GM19463 (cell line): ENCODE data around the gene LSM14B.
"Not testable (repeated sequence)": the region's sequence is repeated elsewhere in the genome, so short reads cannot be mapped to it uniquely, and the experiment has no call there.

Experiments used
- ATAC-seq: cut with Tn5 transposase; IDR thresholded peaks from one replicate; pipeline ENCODE4 v1.9.1; 2021; ENCODE audit warnings: mild to moderate bottlenecking, moderate library complexity; ENCODE audit not compliant: unreplicated experiment

LSM14B gene

DNA sequence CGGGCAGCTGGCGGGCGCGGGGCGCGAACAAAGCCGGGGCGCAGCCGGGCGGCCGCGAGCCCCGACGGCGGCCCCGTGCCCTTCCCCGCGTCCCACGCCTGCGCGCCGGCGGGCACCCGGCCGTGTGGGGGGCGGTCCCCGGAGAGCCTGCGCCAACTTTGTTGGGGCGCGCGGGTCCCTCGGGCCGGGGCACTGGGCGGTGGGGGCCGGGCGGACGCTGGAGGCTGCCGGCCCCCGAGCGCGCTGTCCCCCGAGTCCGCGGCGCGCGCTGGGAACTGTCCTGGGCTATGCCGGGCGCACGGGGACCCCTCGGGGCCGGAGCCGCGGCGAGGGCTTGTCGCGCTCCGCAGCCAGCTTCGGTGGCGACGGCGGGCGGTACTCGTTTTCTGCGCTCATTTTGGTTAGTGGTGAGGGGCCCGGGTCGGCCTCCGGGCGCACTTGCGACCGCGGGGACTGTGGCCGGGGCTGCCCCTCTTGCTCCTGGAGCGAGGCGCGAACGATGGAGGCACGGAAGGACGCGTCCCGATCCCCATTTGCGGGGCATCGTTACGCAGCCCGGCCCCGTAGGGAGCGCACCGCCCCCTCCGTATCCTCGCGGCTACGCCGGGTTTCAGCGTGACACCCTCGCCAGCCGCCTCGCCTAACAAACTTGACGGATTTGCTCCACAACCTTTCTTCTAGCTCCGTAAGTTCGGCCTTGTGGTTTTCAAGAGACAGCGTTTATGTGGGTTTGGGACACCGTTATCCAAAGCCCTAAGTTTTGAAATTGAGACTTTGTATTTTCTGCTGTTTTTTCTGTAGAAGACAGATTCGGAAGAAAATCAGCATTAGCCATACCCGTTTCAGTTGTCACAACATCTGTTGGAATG lies 21.9 kb downstream of the LSM14B start:
- ATAC-seq: peak; percentile 21

DNA sequence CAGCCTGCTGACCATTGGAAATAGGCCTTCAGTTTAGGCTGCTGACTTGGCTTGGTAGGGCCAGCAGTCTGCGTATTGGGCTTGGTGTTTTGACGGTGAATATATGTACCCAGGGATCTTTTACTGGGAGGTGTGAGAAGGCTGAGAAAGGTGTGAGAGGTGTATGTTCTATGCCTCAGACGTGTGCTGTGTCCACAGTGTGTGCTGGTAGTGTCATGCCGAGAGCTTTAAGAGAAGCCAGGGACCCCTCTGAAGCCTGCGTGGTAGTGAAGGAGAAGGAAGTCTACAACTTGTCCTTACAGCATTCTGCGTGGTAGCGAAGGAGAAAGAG lies 23.4 kb downstream of the LSM14B start:
- ATAC-seq: no peak

DNA sequence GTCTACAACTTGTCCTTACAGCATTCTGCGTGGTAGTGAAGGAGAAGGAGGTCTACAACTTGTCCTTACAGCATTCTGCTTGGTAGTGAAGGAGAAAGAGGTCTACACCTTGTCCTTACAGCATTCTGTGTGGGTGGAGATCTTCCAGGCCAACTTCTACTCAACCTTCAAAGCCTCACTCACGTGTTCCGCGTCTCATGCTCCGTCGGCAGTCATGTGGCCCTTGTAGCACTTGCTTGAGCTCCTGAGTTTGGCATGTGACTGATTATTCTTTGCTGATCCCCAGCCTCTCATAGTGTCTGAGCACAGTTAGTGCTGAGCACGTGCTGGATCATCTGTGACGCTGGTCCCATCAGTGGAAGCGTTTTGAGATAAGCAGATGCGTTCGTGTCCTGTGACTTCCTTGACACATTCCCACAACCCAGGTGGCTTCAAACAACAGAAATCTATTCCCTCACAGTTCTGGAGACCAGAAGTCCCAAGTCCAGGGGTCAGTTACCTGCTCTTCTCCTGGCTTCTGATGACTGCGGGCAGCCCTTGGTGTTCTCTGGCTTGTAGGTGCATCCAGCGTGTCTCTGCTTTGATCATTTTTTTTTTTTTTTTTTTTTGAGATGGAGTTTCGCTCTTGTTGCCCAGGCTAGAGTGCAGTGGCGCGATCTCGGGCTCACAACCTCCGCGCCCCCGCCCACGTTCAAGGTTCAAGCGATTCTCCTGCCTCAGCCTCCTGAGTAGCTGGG lies 23.9 kb downstream of the LSM14B start:
- no peak for ATAC-seq

DNA sequence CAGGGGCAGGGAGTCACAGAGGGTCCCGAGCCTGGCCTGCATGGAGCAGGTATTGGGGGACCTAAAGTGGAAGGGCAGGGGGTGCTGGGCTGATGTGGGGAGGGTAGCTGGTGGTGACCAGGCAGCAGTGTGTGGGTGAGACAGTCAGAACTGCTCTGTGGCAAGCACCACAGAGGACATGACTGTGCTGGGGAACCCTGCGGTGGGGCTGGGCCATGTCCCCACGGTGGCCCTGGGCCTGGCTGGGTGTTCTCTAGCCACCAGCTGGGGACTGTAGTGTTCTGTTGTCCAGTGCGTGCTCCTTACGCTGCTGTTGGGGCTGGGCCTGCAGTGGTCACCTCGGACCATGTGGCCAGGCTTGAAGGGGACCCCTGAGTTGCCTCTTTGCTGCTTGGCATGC lies 24.9 kb downstream of the LSM14B start:
- no peak for ATAC-seq

DNA sequence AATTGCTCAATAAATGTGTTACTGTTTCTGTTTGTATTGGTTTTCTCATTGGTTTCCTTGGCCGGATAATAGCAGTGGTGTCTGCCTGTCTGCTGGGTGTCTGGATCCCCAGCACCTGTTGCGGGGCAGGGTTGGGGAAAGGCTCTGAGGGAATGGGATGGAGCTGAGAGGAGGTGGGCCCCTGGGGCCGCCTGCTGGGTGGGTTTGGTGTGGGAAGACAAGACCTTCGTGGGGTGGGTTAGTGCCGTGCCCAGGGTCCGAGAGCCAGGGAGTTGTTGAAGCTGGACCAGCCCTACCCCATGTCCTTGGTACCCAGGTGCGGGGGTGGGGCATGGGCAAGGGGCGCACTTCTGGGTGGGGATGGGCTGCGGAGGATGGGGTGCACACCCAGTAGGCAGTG lies 25.3 kb downstream of the LSM14B start:
- ATAC-seq: no peak

DNA sequence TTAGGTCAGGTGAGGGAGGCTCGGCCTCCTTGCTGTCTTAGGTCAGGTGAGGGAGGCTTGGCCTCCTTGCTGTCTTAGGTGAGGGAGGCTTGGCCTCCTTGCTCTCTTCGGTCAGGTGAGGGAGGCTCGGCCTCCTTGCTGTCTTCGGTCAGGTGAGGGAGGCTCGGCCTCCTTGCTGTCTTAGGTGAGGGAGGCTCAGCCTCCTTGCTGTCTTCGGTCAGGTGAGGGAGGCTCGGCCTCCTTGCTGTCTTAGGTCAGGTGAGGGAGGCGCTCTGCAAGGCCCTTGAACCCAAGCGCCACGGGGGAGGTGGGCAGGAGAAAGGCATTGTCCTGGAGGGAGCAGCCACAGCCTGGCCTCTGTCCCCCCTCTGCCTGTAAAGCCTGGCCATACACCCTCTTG lies 26.1 kb downstream of the LSM14B start:
- ATAC-seq: not testable (repeated sequence)

DNA sequence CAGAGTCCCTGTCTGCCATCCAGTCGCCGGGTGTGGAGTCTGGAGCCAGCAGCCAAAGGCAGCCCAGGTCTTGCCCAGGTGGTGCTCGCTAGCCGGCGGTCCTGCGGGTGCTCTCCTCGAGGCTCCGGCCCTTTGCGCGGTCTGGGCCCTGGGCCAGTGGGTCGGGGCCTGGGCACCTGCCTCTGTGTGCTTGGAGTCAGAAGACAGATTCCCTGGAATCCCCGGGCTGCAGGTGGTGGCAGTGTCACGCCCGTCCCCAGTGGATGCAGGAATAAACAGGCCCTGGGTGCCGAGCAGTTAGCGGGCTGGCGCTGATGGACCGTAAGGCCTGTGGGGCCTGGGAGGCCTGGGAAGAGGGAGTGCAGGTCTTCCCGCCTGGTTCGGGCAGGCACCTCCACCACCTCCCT lies 26.6 kb downstream of the LSM14B start:
- no peak for ATAC-seq

DNA sequence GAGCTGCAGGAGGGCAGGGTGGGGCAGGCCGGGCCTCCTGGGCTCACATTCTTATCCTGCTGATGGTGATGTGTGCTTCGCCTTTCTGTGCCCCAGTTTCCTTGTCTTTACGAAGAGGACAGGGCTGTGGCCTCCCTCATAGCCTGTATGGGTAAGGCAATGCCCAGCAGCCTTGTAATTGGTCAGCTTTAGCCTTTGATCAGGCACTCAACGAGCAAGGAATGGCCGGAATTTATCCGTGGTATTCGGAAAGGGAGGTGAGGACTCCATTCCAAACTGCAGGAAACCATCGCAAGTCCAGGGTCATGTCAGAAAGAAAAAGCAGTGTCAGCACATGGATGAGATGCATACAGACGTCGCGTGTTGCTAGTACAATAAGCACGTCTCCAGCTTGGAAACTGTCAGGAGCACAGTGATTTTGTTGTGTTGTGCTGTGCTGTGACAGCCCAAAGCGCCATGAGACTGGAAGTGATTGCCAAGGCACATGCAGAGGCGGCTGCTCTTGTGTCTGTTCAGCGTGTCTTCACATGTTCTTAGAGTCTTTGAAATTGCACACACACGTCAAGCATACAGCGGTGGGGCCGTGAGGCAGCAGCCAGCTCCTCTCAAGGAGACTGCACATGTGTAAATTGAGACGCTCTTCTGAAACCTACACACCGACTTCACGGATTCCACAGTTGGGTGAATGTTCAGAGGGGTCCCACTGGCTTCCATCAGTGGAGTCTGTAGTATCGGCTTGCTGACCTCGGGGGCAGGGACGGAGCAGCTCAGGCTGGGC lies 27.4 kb downstream of the LSM14B start:
- ATAC-seq: no peak

DNA sequence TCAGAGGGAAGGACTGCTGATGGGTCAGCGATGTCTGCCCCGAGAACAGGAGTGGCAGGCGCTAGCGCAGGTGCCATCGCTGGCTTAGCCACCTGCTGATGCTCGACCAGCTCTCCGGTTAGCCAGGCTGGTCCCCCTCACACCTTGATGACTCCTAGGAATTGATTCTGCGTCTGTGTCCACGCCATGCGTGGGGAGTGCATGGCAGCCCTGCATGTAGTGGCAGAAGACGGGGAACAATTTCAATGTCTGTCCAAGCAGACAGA lies 28.0 kb downstream of the LSM14B start:
- no peak for ATAC-seq

DNA sequence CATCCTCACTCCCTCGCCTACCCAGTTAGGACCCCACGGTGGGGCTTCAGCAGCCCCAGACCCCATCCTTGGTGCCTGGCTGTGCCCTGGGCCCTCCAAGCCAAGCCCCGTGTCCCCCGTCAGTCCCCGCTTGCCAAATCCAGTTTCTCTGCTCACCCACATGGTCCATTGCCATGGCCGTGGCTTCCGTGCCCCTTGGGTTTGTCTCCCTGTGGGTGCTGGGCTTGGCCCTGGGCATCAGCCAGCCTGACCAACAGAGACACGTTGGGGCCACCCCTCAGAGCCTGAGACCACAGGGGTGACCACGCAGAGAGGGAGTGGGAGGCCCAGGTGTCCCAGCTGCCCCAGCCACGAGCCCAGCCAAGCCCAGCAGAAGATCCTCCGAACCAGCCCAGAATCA lies 28.9 kb downstream of the LSM14B start:
- no peak for ATAC-seq

DNA sequence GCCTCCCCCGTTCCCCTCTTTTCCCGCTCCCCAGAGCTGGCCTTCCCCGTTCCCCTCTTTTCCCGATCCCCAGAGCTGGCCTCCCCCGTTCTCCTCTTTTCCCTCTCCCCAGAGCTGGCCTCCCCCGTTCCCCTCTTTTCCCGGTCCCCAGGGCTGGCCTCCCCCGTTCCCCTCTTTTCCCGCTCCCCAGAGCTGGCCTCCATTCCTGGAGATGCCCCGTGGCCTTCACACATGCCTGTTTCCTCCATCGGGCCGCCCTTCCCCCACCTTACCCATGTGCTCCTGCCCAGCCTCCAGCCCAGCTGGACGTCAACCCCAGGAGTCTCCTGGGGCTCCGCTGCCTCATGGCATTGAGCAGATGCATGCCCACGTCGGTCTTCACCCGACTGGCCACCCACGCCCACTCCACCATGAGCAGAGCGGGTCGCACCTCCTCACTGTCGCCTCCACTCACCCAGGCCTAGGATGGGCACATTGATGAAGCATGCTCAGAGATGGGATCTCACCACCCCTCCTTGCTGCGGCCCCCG lies 29.6 kb downstream of the LSM14B start:
- ATAC-seq: no peak

DNA sequence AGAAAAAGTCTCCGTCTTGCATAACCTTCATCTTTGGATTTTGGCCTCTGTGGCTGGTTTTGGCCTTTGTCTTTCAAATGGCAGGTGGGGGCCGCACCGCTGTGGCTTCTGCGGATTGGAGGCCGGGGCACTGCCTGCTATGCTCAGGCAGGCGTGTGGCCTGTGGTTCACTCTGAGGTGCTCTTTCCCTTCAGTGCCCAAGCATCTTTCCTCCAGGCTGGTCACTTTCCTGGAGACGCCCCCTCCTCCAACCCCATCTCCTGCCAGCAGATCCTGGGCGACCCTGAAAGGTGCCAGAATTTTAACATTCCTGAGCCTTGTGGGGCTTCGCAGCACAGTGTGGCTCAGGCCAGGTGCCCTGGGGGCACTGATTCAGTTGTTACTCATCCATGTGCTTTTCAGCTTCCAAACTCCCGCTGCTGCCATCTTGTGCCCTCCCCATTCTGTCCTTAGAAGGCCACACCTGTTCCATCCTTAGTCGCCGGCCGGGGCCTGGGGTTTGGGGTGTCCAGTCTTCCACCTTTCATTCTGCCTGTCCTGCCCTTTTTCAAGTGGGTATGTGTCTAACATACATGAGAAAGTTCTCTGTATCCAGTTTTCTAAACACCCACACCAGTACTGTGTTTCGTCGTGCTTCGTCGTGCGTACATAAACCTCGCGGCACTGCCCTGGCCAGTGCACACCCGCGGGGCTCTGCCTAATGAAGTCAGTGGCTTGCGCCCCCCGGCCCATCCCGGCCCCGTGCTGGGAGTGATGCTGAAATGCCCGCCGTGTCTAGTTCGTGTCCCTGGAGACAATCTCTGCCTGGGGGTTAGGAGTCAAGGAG lies 33.4 kb downstream of the LSM14B start:
- ATAC-seq: no peak

DNA sequence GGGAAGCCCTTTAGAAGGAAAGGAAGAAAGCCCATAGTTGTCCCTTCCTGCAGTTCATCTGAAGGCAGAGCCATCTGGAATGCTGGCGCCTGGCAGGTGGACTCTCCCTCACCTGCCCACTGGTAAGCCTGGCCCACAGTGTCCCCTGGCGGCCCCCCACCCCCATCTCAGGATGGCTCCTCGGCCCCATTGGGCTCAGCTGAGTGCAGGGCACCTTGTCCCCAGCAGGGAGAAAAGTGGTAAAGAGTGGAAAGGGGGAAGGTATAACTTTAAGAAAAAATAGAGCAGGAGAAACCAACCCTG lies 33.9 kb downstream of the LSM14B start:
- no peak for ATAC-seq

DNA sequence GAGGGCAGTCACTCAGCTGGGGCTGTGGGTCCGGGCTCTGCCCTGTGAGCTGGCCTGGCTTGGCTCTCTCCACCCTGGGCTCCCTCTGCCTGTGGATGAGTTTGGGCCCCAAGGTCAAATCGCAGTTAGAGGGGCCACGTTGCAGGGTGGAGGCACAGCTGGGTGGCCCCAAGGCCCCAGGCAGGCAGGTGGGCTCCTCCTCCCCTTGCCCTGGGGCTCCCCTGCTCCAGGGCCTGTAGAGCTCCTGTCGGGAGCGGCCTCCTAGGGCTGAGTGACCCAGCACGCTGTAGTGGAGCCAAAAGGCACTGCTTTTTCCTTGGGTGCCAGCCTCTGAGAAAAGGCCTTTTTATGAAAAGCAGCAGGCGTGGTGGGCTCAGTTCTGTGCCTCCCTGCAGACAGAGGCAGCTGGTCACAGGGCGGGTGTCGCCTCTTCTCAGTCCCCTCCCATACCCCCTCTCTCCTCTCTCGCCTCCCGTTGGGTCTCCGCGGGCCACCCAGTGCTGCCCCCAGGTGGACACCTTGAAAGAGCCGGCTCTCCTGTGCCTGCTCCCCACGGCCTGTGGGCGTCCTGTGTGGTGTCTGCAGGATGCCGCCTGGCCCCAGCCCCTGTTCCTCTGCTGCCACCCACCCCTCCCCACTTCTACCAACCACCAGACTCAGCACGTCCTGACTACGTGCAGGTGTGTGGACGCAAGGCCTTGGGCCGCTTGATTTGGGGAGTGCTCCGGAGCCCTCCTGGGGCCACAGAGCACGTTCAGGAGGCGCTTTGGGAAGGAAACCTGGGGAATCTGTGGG lies 34.5 kb downstream of the LSM14B start:
- ATAC-seq: peak; percentile 58

DNA sequence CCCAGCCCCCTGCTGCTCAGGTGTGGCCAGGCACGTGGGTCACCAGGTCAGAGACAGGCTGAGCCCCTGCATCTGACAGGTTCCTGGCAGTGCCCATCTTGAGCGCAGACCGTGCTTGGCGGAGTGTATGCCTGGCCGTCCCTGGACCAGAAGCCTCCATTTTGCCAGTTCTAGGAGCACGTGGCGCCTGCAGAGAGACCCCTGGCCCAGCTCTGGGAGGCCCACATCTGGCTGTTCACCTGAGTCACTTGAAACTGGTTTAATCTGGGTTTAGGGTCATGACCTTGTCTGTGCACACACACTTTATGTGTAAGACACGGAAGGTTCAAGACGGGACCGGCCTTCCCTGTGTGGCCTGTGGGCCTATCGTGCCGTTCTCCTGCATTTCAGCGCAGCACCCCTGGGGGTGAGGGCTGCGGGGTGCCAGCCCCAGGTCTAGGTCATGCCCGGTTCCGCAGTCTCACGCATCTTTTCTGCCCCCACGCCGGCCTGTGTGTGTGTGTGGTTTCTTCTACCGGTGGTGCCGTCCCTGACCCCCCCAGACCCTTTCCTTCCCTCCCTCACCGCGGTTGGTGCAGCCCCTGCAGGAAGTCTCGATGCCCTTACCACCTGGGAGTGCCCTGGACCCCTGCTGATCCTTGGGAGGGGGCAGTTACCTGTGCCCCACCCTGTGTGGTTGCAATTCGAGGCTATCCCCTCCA lies 35.3 kb downstream of the LSM14B start:
- ATAC-seq: no peak

DNA sequence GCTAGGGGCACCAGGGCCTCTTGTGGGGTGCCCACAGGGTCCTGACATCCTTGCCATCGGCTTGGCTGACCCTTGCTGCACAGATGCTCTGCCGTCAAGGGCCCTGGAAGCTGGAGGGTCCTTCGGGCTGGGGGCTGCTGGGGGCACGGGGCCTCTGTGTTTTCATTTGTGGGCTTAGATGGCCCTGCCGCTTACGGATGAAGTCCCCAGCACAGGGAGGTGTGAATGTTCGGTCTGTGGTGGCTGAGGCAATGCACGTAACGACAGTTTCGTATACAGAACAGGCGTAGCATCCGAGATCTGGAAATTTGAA lies 35.8 kb downstream of the LSM14B start:
- ATAC-seq: no peak

DNA sequence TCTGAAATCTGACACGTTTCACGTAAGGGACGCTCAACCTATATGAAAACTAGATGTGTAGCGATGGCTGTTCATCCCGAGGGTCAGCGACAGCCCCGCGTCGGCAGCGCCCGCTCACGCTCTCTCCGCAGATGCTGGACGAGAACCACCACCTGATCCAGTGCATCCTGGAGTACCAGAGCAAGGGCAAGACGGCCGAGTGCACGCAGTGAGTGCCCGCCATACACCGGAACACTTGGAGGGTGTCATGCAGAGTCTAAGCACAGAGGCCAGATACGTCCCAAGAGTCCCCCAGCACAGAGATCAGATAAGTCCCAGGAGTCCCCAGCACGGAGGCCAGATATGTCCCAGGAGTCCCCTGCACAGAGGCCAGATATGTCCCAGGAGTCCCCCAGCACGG lies 36.3 kb downstream of the LSM14B start:
- no peak for ATAC-seq

DNA sequence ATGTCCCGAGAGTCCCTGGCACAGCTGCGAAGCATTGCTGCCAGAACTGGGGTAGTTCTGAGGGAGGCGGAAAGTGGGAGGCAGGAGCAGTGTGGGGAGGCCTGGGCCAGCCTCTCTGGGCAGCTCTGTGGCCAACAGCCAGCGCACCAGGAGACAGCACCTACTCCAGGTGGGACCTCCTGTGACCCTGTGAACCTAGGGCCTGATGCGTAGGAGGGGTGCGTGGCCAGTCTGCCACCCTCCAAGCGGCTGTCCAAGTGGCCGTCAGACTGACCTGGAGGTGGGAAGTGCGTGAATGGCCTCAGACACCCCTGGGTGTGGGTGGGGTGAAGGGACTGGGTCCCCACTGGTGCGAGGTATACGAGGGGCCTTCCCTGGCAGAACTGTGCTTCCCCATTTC lies 36.8 kb downstream of the LSM14B start:
- no peak for ATAC-seq

DNA sequence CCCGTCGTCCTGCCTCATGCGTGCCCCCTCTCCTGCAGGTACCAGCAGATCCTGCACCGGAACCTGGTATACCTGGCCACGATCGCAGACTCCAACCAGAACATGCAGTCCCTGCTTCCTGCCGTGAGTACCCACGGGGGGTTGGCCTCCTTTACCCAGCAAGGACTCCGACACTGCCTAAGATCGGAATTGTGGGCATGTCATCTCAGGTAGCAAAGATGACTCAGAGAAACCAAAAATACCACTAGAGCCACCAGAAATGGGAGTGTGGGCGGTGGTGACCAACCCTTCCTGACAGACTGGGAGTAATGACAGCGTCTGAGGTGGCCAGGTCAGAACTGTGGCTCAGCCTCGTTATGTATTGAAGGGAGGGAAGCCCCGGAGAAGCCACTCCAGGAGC lies 37.6 kb downstream of the LSM14B start:
- peak; percentile 81 for ATAC-seq

DNA sequence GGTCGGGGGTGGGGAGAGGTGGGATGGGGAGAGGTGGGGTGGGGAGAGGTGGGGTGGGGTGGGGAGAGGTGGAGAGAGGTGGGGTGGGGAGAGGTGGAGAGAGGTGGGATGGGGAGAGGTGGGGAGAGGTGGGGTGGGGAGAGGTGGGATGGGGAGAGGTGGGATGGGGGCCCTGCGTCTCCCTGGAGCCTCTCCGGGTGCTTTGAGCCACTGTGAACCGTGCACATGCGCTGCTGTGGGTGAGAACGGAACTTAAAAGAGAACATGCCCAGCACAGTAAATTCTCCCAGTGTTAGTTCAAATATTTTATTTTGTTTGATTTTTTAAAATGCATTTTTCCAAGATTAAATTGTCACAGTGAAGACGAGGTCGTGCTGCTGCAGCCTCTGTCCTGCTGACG lies 38.0 kb downstream of the LSM14B start:
- no peak for ATAC-seq
